Stimulated activated CD4-positive, alpha-beta T cell treated with anti-CD3 and anti-CD28 coated beads, Interleukin-1b, Interleukin-23, amount 100 ng/mL, for 24 hours (primary cell): ENCODE measurements around the gene LHFPL3.
A peak's percentile ranks its signal among the peaks of the same experiment; 100 is the strongest.

Experiments used
- DNase-seq, 4 experiments: peaks; one replicate each; pipeline ENCODE4 v3.0.0-alpha.2; 2020; ENCODE audit warnings: low read depth in 4 of 4, low spot score in 1 of 4

LHFPL3 gene

DNA sequence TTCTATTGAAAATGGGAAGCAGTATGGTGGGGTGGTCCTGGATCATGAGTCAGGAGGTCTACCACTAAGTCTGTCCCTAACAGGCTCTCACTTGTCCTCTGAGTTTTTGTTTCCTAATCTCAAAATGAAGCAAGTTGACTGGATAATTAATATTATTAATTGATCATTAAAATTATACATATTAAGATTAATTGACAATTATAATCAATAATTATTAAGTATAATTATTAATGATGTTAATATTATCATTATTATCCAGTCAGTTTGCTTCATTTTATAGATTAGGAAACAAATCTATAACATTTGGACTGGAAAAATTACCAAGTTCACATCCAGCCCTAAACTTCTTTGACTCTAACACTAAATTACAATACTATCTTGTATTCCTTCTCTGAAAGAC, 511.4 kb downstream of the LHFPL3 start:
- no peak for DNase-seq

DNA sequence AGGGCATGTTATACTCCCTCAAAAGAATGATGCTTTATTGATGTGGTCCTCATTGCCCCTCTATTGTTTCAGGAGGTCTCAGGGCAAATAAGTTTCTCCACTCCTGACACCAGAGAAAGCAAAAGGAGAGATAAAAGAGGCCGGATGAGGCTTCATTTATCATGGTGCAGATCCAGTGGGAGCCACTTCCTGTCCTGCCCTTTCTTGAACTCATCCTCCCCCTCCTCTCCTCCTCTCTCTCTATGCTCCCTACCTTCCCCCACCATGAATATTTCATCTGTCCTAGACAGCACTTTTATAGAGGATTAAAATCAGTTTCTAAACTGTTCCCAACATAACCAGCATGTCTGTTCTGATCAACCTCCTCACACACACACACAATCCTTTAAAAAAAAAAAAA, 513.4 kb downstream of the LHFPL3 start:
- no peak for DNase-seq

DNA sequence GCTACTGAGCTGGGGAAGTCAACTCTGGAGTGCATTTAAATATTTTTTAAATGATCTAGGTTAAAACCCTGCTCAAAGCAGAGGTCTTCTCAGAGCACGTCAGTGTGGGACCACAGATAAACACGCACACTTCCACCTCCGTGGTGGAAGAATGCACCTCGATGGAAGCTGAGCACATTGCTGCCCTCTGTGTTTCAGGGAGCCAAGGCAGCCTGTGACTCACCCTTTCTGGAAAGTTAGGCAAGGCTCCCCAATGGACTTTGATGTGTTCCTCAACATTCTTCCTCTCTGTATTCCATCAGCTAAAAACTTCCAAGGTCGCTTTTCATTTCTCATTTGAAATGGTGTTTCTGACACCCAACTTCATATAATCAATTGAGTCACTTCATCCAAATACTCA, 514.8 kb downstream of the LHFPL3 start:
- DNase-seq = no peak

DNA sequence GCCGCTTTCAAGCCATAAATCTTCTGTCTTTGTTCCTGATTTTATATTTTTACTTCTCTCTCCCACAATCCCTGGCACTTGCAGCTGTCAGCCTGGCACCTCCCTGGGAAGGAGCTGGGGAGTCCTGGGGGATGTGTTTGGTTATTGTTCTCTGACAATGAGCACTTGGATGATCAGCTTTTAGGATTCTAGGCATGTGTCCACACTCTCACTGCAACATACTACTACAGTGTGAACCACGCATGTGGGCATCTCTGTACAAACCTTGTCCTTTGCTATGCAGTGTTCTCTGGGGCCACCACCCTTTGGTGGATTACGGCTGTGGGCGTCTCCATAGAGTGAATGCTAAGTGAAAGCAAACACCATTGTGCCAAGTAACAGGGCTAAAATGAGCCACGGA, 517.2 kb downstream of the LHFPL3 start:
- DNase-seq = no peak

DNA sequence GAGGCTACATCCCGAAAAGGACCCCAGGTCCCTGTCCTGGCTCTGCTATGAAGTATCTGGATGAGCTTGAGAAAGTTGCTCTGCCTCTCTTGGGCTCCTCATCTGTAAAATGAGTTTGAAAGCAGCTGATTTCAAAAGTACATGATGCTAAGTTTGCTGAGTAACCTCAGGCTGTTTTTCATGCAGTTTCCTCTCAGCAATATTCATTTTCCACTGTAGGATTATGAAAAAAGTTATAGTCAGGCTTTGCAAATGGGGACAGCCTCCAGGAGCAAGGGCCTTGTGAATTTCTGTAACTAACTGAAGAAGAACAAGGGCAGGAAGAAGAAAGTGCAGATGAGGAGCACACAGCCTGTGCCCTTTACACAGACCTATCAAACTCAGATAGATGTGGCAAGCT, 518.3 kb downstream of the LHFPL3 start:
- DNase-seq = no peak

DNA sequence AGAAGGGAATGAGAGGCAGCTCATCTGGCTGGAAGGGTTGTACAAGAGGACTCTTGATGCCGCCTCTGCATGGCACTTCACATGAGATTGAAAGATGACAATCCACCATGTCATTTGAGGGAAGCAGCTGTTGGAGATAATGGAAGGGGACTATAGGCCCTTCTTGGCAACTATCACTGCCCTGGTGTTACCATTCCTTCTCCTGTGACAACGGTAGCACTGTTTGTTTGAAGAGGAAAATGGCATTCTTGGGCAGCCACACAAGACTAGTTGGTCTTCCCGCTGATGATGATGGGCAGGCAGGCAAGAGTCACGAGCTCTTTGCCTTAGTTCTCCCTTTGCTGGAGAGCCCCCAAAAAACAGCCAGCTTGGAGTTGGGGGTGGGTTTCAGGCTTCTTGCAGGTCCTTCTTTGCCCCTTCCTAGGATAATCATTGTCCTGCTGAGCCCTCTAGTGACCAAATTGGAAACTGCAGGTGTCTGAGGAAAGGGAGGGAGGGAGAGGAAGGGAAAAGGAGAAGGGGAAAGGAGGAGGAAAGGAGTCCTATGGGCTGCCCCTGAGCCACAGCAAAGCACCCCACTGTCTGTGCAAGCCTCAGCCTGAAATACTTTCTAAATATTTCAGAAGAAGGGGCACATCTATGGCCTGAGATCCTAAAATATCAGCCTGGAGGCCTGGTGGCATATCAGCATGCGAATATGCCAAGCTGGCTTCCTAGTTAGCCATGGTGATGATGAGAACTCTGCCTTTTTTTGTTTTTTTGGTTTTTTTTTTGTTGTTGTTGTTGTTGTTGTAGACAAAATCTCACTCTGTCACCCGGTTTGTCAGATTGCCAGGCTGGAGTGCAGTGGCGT, 520.0 kb downstream of the LHFPL3 start:
- peak; percentile 27 to 46 (median 31) for DNase-seq

DNA sequence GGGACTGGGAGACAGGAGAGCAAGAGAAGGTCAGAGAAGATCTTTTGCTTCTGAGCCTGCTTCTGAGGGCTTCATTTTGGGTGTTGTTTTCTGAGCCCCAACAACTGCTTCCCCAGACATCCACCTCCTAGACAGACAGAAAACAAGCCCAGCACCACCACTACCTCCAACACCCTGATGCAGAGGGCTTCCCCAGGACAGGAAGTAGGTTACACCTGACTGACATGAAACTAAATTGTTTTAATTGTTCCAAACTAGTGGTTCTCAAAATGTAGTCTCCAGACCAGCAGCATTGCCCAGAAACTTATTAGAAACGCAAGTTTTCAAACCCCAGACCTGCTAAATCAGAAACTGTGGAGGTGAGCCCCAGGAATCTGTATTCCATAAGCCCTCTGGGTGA, 522.0 kb downstream of the LHFPL3 start:
- no peak for DNase-seq

DNA sequence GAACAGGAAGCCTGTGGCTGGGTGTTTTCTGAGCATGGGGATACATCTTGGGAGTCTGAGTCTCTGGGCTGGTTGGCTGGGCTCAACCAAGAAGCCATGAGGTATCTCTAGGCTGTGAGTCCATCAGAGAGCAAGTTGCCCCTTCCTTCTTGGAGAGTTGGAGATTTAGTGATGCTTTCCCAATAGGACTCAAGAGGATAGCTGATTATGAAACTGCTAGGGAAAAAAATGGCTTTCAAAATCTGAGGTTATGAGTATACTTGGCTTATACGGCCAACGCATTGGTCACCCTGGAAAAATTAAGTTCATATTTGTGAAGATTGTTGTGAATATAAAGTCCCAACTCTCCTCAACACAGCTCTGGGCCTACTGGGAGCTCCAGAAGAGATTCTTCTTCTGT, 522.9 kb downstream of the LHFPL3 start:
- no peak for DNase-seq

DNA sequence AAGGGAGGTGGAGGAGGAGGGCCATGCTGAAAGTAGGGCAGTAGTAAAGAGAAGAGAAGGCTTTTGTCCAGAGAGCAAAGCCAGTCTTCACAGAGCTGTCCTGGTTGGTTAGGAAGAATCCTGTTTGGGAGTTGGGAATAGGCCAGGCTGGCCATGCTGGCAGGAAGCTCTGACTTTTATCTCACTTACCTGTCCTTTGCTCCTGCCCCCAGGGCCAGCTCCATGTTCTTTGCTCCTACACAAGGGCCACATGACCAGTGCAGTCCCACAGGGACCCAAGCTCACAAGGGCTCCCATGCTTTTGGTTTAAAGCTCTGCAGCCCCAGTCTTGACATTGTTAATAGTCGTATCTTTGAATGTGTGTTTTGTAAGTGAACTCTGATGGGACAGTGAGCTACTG, 524.0 kb downstream of the LHFPL3 start:
- DNase-seq = no peak

DNA sequence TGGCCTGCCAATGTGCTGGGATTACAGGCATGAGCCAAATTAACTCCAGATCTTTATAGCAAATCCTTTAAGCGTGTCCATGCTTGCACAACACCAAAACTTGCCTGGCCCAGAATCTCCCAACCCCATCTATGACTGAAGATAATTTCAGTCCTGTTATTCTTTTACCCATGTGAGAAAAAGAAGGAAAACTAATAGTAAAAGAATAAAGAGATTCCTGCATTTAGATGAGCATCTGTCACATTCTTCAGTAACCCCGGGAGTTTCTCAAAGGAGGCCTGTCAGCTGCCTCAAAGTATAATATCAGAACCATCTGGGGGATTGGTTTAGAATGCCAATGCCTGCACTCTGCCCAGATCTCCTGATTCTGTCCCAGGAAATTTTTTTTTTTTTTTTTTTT, 527.5 kb downstream of the LHFPL3 start:
- DNase-seq = no peak

DNA sequence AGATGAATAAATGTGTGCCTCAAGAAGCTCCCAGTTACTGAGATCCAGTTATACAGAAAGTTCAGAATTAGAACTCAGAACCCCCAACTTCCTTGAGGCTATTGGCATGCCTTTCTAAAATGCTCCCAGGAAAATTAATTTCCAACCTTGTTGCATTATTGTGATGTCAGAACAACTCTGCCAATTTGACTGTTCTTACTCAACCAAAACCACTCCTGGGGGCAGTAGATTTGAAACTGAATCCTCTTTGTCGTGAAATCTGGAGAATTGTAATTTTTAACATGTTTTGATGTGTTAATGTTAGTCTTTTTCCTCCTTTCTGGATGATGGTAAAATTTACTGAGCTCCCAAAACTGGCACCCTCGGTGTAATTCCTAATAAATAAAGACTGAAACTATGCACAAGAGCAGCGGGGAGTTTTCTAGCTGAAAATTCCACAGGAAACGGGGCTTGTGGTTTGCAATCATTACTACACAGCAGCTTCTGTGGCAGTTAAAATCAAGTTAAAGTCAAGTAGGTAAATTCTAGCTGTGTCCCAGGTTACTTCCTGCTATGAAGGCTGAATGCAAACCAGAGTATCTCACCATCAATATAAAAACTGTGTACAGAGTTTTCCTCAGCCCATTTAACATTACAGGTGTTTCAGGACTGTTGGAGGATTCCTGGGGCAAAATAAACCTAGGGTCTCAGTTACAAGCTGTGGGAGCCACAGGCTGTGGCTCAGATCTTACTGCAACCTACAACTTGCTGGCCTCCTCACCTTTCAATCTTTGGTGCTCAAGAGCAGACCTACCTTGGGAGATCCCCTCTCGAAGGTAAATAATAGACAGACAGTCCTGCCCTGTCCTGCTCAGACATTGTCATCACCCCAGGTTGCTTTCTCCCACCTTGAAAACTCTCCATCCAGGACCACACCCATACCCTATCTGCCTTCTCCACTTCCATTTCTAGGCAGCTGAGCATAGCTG, 529.3 kb downstream of the LHFPL3 start:
- no peak for DNase-seq

DNA sequence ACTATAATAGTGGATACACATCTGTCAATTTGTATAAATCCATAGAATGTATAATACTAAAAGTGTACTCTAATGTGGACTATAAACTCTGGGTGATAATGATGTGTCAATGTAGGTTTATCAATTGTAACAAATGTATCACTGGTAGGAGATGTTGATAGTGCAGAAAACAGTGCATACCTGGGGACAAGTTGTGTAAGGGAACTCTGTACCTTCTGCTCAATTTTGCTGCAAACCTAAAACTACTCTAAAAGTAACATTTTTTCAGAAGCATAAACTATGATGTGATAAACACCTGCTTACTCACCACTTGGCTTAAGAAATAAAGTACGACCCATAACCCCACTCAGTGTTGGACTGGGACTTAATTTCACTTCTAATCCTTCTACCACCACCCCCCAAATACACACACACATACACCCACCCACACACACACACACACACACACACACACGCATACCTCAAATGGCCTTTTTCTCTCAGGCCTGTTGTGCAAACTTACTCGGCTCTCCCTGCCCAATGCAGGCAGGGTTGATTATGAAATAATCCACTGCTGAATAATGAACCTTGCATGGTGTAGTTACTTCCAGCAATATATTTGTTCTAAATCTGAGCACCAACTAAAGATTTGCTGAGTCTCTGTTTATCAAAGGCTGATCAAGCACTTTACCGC, 531.5 kb downstream of the LHFPL3 start:
- no peak for DNase-seq

DNA sequence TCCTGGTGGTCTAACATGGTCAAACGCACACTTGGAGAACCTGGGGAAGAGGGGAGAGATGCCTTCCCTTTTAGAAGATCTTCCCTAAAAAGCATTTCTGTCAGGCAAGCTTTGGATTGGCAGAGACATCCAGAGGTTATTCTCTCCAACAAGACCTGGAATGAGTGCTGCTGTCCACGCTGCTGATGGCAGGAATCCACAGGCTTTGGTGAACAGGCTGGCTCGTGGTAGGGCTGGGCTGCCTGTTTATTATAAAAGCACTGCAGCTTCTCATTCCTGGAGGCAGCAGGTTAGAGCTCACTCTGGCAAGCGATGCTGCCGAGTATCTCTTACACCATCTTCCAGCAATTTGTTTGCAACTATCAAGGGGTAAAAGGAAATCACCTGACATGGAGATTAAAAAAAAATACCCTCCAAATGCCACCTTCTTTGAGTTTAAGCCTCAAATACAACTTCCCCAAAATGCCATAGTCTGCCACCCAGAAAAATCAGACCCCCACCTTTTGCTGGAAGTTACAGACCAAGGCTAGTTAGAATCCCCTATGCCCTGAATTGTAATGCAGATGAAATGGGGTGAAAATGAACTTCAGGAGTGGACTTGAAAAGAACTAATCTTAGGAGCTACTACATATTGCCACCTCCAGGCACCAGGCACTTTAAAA, 533.5 kb downstream of the LHFPL3 start:
- no peak for DNase-seq

DNA sequence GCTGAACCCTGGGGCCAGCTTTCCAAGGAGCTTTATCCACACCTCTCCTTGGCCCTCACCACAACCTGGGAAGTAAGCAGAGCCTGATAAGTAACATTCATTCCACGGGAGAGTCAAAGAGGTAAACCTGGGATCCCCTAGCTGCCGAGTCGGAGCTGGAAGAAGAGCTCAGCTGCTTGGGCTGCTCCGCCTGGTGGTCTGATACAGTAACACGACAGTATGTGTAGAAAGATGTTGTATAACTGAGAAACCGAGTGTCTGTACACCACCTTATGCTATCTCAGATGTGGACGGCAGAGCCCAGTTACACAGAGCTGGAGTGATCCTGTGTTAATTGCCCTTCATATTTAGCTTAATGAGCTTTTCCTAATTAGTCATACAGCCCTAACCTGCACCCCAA, 534.3 kb downstream of the LHFPL3 start:
- DNase-seq = no peak

DNA sequence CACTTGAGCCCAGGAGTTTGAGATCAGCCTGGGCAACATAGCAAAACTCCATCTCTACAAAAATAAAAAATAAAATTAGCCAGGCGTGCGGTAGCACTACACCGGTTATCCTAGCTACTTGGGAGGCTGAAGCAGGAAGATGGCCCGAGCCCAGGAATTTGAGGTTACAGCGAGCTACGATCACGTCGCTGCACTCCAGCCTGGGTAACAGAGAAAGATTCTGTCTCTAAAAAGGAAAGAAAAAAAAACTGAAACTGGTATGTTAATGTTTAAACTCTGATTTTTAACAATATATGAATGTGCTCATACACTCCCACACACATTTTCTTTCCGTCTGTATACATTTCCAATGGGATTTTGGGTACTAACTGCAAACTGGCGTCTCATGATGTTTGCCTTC, 545.0 kb downstream of the LHFPL3 start:
- no peak for DNase-seq

DNA sequence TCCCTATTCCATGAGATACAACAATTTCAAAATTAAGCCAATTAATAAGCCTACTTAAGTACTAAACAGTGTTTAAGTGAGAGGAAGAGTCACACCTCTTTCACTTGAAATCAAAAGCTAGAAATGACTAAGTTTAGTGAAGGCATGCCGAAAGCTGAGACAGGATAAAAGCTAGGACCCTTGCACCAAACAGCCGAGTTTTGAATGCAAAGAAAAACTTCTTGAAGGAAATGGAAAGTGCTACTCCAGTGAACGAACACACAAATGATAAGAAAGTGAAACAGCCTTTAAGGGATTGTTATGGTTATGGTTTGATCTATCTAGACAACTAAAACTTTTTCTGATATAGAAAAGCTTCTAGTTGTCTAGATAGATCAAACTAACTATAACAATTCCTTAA, 550.2 kb downstream of the LHFPL3 start:
- no peak for DNase-seq

DNA sequence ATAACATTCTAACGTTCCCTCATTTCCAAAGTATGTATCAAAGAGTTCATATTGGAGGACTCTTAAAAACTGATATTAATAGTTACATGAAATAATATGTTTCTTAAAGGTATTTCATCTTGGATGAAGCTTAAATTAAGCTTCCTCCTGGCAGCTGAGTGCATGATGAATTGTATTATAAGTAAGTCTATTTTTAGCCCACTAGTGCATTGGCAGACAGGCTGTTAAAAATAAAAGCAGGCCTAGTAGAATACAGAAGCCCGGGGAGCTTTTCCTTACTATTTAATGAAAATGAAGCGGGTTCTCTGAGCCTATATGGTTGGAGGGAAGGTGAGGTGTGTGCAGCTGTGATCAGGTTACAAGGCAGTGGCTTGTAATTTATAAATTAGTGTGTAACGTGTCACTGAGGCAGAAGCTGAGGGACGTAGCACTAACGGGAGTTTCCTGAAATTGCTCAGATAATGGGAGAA, 554.9 kb downstream of the LHFPL3 start:
- DNase-seq = no peak

DNA sequence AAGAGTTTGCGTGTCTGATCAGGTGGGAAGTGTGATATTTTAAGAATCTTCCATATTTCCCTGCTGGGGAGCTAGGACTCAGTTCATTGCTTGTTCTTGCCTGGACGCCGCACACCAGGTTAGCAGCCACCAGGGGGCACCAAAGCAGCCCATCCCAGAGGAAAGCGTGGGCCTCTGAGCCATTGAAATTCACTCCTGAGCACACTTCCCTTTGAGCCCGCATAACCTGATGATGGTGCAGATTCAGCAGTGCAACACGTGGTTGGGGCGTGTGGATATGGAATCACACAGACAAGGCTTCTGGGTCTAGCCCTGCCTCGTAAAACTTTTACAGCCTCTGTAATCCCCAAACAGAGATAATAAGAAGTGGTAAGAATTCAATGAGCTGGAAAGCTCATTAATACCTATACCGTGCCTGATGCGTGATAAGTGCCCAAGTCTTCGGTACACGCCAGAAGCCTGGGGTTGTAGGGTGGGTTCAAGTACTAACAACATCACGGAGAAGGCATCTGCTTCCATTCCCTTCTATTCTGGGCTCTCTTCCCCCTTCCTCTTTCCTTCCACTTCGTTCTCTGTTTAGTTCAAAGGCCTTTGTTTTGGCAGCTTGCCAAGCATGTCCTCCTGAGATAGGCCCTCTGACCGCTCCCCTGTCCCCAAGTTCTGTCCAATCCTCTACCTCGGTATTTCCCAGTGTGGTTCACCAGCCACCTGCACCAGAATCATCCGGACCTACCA, 555.5 kb downstream of the LHFPL3 start:
- peak; percentile 54 to 77 (median 68) for DNase-seq

DNA sequence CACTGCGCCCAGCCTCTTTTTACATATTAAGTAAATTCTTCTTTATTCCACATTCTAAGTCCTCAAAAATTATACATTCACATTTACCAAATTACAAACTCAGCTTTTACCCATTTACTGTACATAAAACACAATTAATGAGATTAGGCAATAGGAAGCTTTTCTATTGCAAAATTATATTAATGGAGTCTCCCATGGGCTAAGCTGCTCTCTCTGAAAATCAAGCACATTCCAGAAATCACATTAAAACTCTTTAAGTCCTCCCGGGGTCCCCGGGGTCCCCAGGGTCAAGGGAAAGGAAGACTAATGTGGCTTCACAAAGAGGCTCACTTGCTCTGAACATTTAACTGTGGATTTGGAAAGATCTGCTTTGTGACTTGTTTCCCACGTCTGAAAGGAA, 558.2 kb downstream of the LHFPL3 start:
- DNase-seq = no peak

DNA sequence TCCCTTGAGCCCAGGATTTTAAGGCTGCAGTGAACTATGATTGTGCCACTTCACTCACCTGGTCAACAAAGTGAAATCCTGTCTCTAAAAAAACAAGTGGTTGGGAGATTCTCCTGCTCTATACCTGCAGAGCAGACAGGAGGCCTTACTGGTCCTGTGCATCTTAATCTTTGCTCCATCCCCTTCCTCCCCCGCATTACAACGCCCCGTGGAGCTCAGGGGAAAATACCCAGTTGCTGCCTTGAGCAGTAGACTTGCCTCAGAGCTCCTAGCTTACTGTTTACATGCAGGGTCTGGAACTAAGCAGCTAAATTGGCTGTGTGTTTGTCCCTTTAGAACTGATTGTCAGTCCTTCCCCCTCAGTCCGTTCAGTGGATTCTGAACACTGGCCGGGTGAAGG, 561.8 kb downstream of the LHFPL3 start:
- no peak for DNase-seq
